Measurements from ENCODE around the gene HOXC10.

- TF ChIP-seq YY1 (IDR thresholded peaks at IDR 0.05; ENCODE audit: low read depth, low read length) (no peak), NRF1 (IDR thresholded peaks at IDR 0.05; ENCODE audit: low read depth, low read length) (no peak)
- TF ChIP-seq, protein P1, sequence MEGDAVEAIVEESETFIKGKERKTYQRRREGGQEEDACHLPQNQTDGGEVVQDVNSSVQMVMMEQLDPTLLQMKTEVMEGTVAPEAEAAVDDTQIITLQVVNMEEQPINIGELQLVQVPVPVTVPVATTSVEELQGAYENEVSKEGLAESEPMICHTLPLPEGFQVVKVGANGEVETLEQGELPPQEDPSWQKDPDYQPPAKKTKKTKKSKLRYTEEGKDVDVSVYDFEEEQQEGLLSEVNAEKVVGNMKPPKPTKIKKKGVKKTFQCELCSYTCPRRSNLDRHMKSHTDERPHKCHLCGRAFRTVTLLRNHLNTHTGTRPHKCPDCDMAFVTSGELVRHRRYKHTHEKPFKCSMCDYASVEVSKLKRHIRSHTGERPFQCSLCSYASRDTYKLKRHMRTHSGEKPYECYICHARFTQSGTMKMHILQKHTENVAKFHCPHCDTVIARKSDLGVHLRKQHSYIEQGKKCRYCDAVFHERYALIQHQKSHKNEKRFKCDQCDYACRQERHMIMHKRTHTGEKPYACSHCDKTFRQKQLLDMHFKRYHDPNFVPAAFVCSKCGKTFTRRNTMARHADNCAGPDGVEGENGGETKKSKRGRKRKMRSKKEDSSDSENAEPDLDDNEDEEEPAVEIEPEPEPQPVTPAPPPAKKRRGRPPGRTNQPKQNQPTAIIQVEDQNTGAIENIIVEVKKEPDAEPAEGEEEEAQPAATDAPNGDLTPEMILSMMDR (IDR thresholded peaks at IDR 0.05; ENCODE audit: control extremely low read depth in 1 of 3, insufficient read depth in 1 of 3, low read depth in 1 of 3, low read length in 3 of 3) = no peak
Observed at GRCh38 chr12:53937596-53938325, 47.2 kb upstream of the HOXC10 start.
